Lower lobe of right lung (tissue), 2 donors: ENCODE data around the gene CYP1B1. TPM values are rescaled to one million over a fixed set of nuclear protein-coding genes. Genes with fewer than 3 reads are reported as not detected.
"Not testable (repeated sequence)": the region's sequence is repeated elsewhere in the genome, so short reads cannot be mapped to it uniquely, and the experiment has no call there.

Source experiments
- ATAC-seq, 2 donors: fragments of 200-7000 bp; cut with Tn5 transposase; one replicate each; pipeline ENCODE4 v1.9.1; 2020 to 2022; ENCODE audit warnings: mild to moderate bottlenecking in 2 of 2, moderate library complexity in 2 of 2
- DNase-seq: peaks from one replicate; pipeline ENCODE4 v3.0.0-alpha.2; 2020
- H3K27ac ChIP-seq: fragments of 200-600 bp; one replicate; pipeline ENCODE4 v1.8.0; 2022
- H3K27me3 ChIP-seq: fragments of 200-600 bp; one replicate; pipeline ENCODE4 v1.8.0; 2022; ENCODE audit warnings: low read depth
- H3K36me3 ChIP-seq: fragments of 200-600 bp; one replicate; pipeline ENCODE4 v1.8.0; 2022; ENCODE audit warnings: mild to moderate bottlenecking
- H3K4me1 ChIP-seq: fragments of 200-600 bp; one replicate; pipeline ENCODE4 v1.8.0; 2022
- H3K4me3 ChIP-seq: fragments of 200-600 bp; one replicate; pipeline ENCODE4 v1.8.0; 2022; ENCODE audit warnings: mild to moderate bottlenecking
- H3K9me3 ChIP-seq: fragments of 200-600 bp; one replicate; pipeline ENCODE4 v1.8.0; 2022
- intact Hi-C: fragments of 100-400 bp; cut with DNase I; formaldehyde crosslinking; loops from one replicate; pipeline ENCODE4 v1.11.0; 2022
- total RNA-seq: library from RNA; stranded (reverse); fragmentation: NEBNext Ultra II Directional; extraction: Animal tissue kit (Norgen Biotek cat#: 25700); gene quantifications from one replicate; pipeline ENCODE4 v1.2.1, GENCODE V29; 2021
- TF ChIP-seq, protein P1 (sequence below): fragments of 200-600 bp; IDR thresholded peaks from one replicate; pipeline ENCODE4 v1.8.0; 2022; ENCODE audit warnings: antibody characterized with exemption, mild to moderate bottlenecking
- donor health status: DM: no; HTN: yes; CAD: no; lungs with severe emphysema.

The CYP1B1 gene
- total RNA-seq, 1 donor from 2014 or later: 67.0 TPM

DNA sequence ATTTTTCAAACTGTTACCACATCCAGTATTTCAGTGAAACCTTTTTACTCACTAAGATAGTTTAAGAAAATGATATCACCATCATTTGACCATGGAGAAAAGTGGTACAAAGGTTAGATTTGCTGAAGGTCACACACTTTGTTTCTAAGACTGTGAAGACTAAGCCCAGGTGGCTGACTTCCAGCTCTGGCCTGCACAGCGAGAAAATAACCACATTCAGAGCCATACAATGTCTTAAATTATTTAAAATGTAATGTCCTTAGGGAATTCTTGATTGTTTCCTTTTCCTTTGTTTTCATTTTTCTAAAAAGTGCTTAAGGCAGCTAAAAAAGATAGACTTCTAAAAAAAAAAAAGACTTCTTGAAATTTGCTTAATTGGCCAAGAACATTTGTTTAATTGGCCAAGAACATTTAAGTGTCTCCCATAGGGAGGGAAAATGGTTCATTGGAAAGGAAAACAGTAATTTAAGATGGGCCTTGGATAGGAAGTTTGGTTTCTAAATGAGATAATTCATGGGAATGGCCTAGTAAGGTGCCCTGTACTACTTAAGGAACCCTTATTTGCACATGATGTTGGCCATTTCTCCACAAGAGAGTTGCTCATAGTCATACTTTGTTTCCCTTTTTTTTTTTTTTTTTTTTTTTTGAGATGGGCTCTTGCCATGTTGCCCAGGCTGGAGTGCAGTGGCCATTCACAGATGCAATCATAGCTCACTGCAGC is 45.2 kb downstream of the CYP1B1 start:
- H3K27me3 ChIP-seq: no peaks in the 10 kb centered on the region
- DNase-seq: no peak
- no peak for ATAC-seq
- no peaks in the 10 kb centered on the region for H3K9me3 ChIP-seq
- no peak overlapping the region for H3K27ac ChIP-seq
- H3K4me1 ChIP-seq: no peaks in the 10 kb centered on the region
- TF ChIP-seq, protein P1, sequence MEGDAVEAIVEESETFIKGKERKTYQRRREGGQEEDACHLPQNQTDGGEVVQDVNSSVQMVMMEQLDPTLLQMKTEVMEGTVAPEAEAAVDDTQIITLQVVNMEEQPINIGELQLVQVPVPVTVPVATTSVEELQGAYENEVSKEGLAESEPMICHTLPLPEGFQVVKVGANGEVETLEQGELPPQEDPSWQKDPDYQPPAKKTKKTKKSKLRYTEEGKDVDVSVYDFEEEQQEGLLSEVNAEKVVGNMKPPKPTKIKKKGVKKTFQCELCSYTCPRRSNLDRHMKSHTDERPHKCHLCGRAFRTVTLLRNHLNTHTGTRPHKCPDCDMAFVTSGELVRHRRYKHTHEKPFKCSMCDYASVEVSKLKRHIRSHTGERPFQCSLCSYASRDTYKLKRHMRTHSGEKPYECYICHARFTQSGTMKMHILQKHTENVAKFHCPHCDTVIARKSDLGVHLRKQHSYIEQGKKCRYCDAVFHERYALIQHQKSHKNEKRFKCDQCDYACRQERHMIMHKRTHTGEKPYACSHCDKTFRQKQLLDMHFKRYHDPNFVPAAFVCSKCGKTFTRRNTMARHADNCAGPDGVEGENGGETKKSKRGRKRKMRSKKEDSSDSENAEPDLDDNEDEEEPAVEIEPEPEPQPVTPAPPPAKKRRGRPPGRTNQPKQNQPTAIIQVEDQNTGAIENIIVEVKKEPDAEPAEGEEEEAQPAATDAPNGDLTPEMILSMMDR: no peak
- intact Hi-C loops: no loop called here
- no peaks in the 10 kb centered on the region for H3K36me3 ChIP-seq
- no peak overlapping the region for H3K4me3 ChIP-seq

DNA sequence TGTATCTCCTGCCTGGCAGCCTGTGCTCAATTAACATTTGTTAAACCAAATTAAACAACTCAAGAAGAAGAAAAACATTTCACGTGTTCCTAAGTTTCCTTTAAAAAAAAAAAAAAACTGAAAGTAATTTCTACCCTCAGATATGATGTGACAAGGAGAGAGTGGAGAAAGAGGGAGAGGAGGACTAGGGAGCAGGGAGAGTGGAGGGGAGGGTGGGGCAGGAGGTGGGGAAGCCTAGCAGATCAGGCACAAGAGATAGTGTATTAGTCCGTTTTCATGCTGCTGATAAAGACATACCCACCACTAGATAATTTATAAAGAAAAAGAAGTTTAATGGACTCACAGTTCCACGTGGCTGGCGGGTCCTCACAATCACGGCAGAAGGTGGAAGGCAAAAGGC is 46.4 kb downstream of the CYP1B1 start:
- no peaks in the 10 kb centered on the region for H3K4me1 ChIP-seq
- TF ChIP-seq, protein P1: no peak
- H3K9me3 ChIP-seq: no peaks in the 10 kb centered on the region
- intact Hi-C loops: no loop called here
- H3K4me3 ChIP-seq: no peak overlapping the region
- no peak for ATAC-seq
- H3K27me3 ChIP-seq: no peaks in the 10 kb centered on the region
- no peak overlapping the region for H3K27ac ChIP-seq
- no peak for DNase-seq
- H3K36me3 ChIP-seq: no peaks in the 10 kb centered on the region

DNA sequence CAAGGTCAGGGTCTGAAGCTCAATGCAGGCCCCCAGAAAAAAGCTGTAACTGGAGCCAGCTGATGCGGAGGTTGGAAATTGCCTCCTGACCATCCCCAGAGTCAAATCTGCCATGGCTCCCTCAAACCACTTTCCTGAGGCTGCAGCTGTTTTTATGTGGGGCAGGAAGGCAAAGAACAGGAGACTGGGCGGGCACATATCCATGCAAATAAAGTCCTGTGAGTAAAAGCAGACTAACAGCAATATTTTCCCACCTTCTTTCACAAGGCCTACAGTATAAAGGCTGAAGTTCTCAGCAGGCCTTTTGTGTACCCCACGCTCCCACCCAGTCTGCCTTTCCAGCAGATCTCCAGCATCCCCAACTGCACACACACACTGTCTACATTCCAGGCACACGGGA is 47.1 kb downstream of the CYP1B1 start:
- intact Hi-C loops: no loop called here
- Histone ChIP-seq H3K9me3 (no peaks in the 10 kb centered on the region), H3K27ac (no peak overlapping the region), H3K4me3 (no peak overlapping the region), H3K27me3 (no peaks in the 10 kb centered on the region), H3K36me3 (no peaks in the 10 kb centered on the region), H3K4me1 (no peaks in the 10 kb centered on the region)
- TF ChIP-seq, protein P1: no peak
- no peak for DNase-seq
- ATAC-seq: no peak

DNA sequence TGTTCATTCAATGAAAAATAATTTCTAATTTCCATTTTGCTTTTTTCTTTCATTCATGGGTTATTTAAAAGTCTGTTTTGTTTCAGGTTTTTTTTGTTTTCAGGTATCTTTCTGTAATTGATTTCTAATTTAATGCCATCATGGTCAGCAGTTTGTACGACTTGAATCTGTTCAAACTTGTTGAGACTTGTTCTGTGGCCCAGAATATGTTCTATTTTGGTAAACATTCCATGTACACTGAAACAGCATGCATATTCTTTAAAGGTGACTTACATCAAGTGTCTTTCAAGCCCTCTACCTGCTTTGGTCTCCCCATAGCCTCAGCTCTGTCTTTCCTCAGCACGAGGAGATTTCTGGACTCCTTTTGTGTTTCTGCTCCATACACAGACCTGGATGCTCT is 49.1 kb downstream of the CYP1B1 start:
- Histone ChIP-seq H3K9me3 (no peaks in the 10 kb centered on the region), H3K27me3 (no peaks in the 10 kb centered on the region), H3K4me1 (no peaks in the 10 kb centered on the region), H3K27ac (no peak overlapping the region), H3K4me3 (no peak overlapping the region), H3K36me3 (no peaks in the 10 kb centered on the region)
- TF ChIP-seq, protein P1: no peak
- intact Hi-C loops: no loop called here
- DNase-seq (no peak), ATAC-seq (no peak)

DNA sequence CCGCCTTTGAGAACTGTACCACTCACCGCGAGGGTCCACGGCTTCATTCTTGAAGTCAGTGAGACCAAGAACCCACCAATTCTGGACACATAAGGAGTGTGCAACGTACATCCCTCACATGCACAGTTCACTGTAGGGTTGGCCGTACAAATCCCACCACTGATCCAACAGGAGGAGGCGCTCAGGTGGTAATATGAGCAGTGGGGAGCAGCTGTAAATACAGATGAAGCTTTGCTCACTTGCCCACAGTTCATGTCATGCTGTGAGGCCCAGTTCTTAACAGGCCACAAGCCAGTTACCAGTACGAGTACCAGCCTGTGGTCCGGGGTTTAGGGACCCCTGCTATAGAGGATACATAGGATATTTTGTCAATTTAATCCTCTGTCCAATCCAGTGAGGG is 54.4 kb downstream of the CYP1B1 start:
- DNase-seq: no peak
- intact Hi-C loops: no loop called here
- no peaks in the 10 kb centered on the region for H3K27me3 ChIP-seq
- ATAC-seq: no peak
- TF ChIP-seq, protein P1: no peak
- no peak overlapping the region for H3K4me3 ChIP-seq
- H3K27ac ChIP-seq: no peak overlapping the region
- H3K4me1 ChIP-seq: no peaks in the 10 kb centered on the region
- no peaks in the 10 kb centered on the region for H3K9me3 ChIP-seq
- no peaks in the 10 kb centered on the region for H3K36me3 ChIP-seq

DNA sequence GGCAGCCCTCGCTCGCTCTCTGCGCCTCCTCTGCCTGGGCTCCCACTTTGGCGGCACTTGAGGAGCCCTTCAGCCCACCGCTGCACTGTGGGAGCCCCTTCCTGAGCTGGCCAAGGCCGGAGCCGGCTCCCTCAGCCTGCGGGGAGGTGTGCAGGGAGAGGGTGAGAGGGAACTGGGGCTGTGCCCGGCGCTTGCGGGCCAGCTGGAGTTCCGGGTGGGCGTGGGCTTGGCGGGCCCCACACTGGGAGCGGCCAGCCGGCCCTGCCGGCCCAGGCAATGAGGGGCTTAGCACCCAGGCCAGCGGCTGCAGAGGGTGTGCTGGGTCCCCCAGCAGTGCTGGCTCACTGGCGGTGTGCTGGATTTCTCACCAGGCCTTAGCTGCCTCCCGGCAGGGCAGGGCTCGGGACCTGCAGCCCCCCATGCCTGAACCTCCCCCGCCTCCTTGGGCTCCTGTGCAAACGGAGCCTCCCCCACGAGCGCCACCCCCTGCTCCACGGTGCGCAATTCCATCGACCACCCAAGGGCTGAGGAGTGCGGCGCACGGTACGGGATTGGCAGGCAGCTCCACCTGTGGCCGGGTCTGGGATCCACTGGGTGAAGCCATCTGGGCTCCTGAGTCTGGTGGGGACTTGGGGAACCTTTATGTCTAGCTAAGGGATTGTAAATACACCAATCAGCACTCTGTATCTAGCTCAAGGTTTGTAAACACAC is 55.4 kb downstream of the CYP1B1 start:
- H3K27me3 ChIP-seq, H3K4me3 ChIP-seq, ATAC-seq, H3K36me3 ChIP-seq, DNase-seq, H3K9me3 ChIP-seq, H3K27ac ChIP-seq, H3K4me1 ChIP-seq, intact Hi-C loops: not testable (repeated sequence)
